ENCODE results near the gene B3GNT7.

- TF ChIP-seq CTCF (conservative IDR thresholded peaks at IDR 0.05; ENCODE audit: low read depth, low read length) (no peak), EZH2 (IDR thresholded peaks at IDR 0.05; ENCODE audit: low read length, unreplicated experiment) (no peak)
Measured at GRCh38 chr2:231356466-231356844, 39.1 kb upstream of the B3GNT7 start.
